ENCODE data around the gene MICAL3. TPM values are rescaled to one million over a fixed set of nuclear protein-coding genes. Genes with fewer than 3 reads are reported as not detected.

Gene MICAL3
- total RNA-seq, 6 experiments from 2014 or later, result 31.5 to 61.8 (median 48.2) TPM

DNA sequence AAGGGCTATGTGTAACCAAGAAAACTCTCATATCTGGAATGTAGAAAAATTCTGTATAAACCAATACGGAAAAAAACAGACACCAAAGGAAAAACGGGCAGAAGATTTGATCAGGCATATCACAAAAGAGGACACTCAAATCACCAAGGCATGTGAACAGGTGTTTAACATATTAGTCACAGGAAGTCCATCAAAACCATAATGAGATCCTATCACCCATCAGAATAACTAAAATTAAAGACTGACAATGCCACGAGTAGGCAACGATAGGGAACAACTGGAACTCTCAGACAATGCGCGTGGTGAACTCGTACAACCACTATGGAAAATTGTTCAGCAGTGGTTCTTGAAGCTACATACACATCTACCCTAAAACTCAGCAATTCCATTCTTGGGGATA is 94.5 kb downstream of the MICAL3 start:
- intact Hi-C loops (cut with DNase I), result no loop called here
- WGBS (ENCODE audit: insufficient coverage, low coverage, low lambda C conversion rate, missing lambda C conversion rate), result 87% methylated on average over 7 of the region's 7 CpGs
- Histone ChIP-seq H3K9me3 (no peaks in the 10 kb centered on the region), H3K4me1 (peaks cover 0 to 21% (median 8%) of the 10 kb centered on the region in 4 donors), H3K27me3 (no peaks in the 10 kb centered on the region), H3K4me3 (no peak overlapping the region), H3K36me3 (no peaks in the 10 kb centered on the region), H3K27ac (no peak overlapping the region)
- TF ChIP-seq, protein P1, sequence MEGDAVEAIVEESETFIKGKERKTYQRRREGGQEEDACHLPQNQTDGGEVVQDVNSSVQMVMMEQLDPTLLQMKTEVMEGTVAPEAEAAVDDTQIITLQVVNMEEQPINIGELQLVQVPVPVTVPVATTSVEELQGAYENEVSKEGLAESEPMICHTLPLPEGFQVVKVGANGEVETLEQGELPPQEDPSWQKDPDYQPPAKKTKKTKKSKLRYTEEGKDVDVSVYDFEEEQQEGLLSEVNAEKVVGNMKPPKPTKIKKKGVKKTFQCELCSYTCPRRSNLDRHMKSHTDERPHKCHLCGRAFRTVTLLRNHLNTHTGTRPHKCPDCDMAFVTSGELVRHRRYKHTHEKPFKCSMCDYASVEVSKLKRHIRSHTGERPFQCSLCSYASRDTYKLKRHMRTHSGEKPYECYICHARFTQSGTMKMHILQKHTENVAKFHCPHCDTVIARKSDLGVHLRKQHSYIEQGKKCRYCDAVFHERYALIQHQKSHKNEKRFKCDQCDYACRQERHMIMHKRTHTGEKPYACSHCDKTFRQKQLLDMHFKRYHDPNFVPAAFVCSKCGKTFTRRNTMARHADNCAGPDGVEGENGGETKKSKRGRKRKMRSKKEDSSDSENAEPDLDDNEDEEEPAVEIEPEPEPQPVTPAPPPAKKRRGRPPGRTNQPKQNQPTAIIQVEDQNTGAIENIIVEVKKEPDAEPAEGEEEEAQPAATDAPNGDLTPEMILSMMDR (IDR thresholded peaks at IDR 0.05), result no peak
- TF ChIP-seq POLR2A (IDR thresholded peaks at IDR 0.05), result no peak
- DNase-seq (no peak), ATAC-seq (no peak)

DNA sequence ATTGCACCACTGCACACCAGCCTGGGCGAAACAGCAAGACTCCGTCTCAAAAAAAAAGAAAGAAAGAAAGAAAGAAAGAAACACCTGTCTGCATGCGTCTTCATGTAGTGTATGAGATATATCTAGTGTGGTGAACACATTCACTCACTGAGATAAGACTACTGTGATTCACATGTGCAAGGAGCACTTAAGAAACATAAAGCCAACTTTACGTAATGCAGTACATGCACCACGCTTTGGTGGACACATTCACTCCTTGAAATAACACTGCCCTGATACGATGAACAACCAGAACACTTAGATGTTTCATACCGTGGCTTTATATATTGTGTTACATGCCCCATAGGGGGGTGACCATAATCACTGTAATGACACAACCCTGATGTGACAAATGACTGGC is 96.0 kb downstream of the MICAL3 start:
- intact Hi-C loops (cut with DNase I), result no loop called here
- no peak for DNase-seq
- 89% methylated on average over 7 of the region's 7 CpGs for WGBS (ENCODE audit: insufficient coverage, low coverage, low lambda C conversion rate, missing lambda C conversion rate)

DNA sequence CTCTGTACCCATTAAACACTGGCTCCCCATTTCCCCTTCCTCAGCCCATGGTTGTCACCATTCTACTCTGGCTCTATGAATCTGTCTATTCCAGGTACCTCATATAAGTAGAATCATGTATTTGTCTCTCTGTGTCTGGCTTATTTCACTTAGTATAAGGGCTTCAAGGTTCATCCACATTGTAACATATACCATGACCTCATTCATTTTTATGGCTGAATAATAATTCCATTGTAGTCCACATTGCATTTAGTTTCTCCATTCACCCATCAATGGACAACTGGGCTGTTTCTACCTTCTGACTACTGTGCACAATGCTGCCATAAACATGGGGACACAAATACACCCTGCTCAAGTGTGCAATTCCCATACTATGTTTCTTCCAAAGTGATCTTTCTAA is 97.3 kb downstream of the MICAL3 start:
- intact Hi-C loops (cut with DNase I), result no loop called here
- ATAC-seq, result no peak

More for the DNA sequence above, 96.0 kb downstream of the MICAL3 start:
- ATAC-seq, result no peak
- Histone ChIP-seq H3K4me1 (peaks cover 0 to 36% (median 16%) of the 10 kb centered on the region in 4 donors), H3K9me3 (no peaks in the 10 kb centered on the region), H3K4me3 (no peak overlapping the region), H3K36me3 (no peaks in the 10 kb centered on the region), H3K27ac (no peak overlapping the region), H3K27me3 (no peaks in the 10 kb centered on the region)
- TF ChIP-seq, protein P1 (IDR thresholded peaks at IDR 0.05), result no peak
- TF ChIP-seq POLR2A (IDR thresholded peaks at IDR 0.05), result no peak

DNA sequence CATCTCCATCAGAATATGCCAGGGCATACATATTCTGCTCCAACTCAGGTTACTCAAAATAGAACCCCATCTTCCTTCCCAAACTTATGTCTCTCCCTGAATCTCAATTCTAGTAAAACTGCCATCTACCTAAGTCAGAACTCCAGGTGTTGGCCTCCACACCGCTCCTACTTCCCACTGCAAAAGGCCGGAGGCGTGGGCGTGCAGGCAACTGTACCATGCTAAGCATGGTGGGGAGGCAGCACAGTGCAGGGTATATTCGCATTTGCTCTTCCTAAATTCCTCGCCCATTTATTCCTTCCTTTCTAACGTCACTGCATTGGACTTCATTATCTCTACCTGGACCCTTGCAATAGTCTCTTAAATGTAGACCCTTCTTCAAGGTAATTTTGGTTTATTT is 97.8 kb downstream of the MICAL3 start:
- H3K9me3 ChIP-seq, result no peaks in the 10 kb centered on the region
- 100% methylated on average over 2 of the region's 7 CpGs for WGBS (ENCODE audit: insufficient coverage, low coverage, low lambda C conversion rate, missing lambda C conversion rate)
- DNase-seq (no peak), ATAC-seq (no peak)
- intact Hi-C loops (cut with DNase I), result no loop called here
- H3K4me1 ChIP-seq, result peaks cover 2 to 46% (median 24%) of the 10 kb centered on the region in 4 donors
- H3K4me3 ChIP-seq, result no peak overlapping the region
- H3K36me3 ChIP-seq, result no peaks in the 10 kb centered on the region
- TF ChIP-seq POLR2A (IDR thresholded peaks at IDR 0.05), result no peak
- TF ChIP-seq, protein P1 (IDR thresholded peaks at IDR 0.05), result no peak
- no peaks in the 10 kb centered on the region for H3K27me3 ChIP-seq
- H3K27ac ChIP-seq, result no peak overlapping the region

More for the DNA sequence above, 97.3 kb downstream of the MICAL3 start:
- Histone ChIP-seq H3K36me3 (no peaks in the 10 kb centered on the region), H3K4me3 (no peak overlapping the region), H3K4me1 (peaks cover 2 to 48% (median 24%) of the 10 kb centered on the region in 4 donors), H3K27ac (no peak overlapping the region), H3K9me3 (no peaks in the 10 kb centered on the region), H3K27me3 (no peaks in the 10 kb centered on the region)
- DNase-seq, result no peak
- TF ChIP-seq, protein P1 (IDR thresholded peaks at IDR 0.05), result no peak
- TF ChIP-seq POLR2A (IDR thresholded peaks at IDR 0.05), result no peak

DNA sequence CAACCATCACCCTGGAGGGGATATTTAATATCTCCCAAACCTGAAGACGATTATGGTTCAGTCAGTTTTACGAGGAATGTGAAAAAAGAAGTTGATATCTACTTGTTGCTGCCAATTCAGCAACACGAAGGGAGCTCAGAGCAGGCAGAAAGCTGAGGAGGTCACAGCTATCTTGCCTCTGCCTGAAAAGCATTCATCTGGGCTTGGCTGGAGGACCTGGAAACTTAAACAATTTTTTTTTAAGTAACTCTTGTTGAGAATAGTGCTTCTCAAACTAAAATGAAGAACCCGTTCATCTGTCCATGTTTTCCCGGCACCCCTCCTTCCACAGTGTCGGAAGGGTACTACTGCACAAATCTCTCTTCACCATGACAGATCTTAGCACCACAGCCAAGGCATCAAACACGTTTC is 98.9 kb downstream of the MICAL3 start:
- Histone ChIP-seq H3K36me3 (no peaks in the 10 kb centered on the region), H3K27ac (no peak overlapping the region), H3K4me1 (peaks cover 2 to 42% (median 19%) of the 10 kb centered on the region in 4 donors), H3K4me3 (no peak overlapping the region), H3K9me3 (no peaks in the 10 kb centered on the region), H3K27me3 (no peaks in the 10 kb centered on the region)
- ATAC-seq (no peak), DNase-seq (no peak)
- 82% methylated on average over 6 of the region's 7 CpGs for WGBS (ENCODE audit: insufficient coverage, low coverage, low lambda C conversion rate, missing lambda C conversion rate)
- intact Hi-C loops (cut with DNase I), result no loop called here
- TF ChIP-seq, protein P1 (IDR thresholded peaks at IDR 0.05), result no peak
- TF ChIP-seq POLR2A (IDR thresholded peaks at IDR 0.05), result no peak
